ENCODE results near the gene ADGRL1. TPM values are rescaled to one million over a fixed set of nuclear protein-coding genes. Genes with fewer than 3 reads are reported as not detected.

The ADGRL1 gene
- total RNA-seq, 4 donors from 2014 or later = 18.5 to 56.3 (median 46.2) TPM

DNA sequence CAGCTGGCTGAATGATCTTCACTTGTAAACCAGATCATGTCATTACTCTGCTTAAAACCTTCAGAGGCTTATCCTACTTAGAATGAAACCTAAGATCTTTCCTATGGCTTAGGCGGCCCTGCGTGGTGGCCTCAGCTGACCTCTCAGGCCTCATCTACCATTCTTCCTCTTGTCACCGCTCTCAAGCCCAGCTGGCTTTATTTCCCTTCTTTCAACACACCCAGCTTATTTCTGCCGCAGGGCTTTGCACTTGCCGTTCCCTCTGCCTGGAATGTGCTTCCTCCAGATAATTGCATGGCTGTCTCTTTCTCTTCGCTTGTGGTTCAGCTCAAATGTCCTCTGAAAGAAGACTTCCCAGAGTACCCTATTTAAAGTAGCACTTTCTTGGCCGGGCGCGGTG lies 66.0 kb downstream of the ADGRL1 start:
- Histone ChIP-seq H3K27ac (no peak overlapping the region), H3K36me3 (no peaks in the 10 kb centered on the region), H3K4me3 (replicated peaks in 1 of 3) (no peak overlapping the region), H3K27me3 (no peaks in the 10 kb centered on the region), H3K9me3 (no peaks in the 10 kb centered on the region), H3K4me1 (peaks cover 27 to 28% of the 10 kb centered on the region in 2 donors)
- intact Hi-C loops (cut with DNase I) = no loop called here
- no peak for DNase-seq
- TF ChIP-seq POLR2A (IDR thresholded peaks at IDR 0.05) = no peak
- TF ChIP-seq, protein P1, sequence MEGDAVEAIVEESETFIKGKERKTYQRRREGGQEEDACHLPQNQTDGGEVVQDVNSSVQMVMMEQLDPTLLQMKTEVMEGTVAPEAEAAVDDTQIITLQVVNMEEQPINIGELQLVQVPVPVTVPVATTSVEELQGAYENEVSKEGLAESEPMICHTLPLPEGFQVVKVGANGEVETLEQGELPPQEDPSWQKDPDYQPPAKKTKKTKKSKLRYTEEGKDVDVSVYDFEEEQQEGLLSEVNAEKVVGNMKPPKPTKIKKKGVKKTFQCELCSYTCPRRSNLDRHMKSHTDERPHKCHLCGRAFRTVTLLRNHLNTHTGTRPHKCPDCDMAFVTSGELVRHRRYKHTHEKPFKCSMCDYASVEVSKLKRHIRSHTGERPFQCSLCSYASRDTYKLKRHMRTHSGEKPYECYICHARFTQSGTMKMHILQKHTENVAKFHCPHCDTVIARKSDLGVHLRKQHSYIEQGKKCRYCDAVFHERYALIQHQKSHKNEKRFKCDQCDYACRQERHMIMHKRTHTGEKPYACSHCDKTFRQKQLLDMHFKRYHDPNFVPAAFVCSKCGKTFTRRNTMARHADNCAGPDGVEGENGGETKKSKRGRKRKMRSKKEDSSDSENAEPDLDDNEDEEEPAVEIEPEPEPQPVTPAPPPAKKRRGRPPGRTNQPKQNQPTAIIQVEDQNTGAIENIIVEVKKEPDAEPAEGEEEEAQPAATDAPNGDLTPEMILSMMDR (IDR thresholded peaks at IDR 0.05) = no peak
- 79 to 91% methylated on average over 9 of the region's 9 CpGs for WGBS, 2 donors

DNA sequence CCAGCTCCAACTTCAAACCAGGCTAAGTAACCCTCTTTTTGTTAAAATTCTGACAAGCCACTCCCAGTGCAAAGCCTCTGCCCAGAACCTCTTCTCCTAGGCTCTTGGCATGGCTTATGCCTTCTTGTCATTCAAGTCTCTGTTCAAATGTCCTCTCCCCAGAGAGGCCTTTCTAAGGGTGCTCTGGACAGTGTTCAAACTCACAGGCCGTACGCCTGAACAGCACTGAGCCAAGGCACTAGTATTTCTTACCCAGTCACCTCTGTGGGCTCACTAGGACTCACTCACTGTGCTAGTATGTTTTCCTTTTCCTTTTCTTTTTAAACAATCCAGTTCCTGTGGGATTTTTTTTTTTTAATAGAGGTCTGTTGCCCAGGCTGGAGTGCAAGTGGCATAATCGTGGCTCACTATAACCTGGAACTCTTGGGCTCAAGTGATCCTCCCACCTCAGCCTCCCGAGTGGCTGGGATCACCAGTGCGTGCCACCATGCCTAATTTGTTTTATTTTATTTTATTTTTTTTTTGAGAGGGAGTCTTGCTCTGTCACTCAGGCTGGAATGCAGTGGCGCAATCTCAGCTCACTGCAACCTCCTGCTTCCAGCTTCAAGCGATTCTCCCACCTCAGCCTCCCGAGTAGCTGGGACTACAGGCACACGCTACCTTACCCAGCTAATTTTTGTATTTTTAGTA lies 67.2 kb downstream of the ADGRL1 start:
- H3K4me3 ChIP-seq (replicated peaks in 1 of 3) = no peak overlapping the region
- H3K4me1 ChIP-seq = peaks cover 27 to 28% of the 10 kb centered on the region in 2 donors
- WGBS, 2 donors = 40 to 54% methylated on average over 9 of the region's 9 CpGs
- no peaks in the 10 kb centered on the region for H3K36me3 ChIP-seq
- H3K27ac ChIP-seq = peak overlapping the region; percentile 97
- TF ChIP-seq POLR2A (IDR thresholded peaks at IDR 0.05) = peak in 1 of 2 donors; percentile 42
- TF ChIP-seq, protein P1 (IDR thresholded peaks at IDR 0.05) = no peak
- intact Hi-C loops (cut with DNase I) = no loop called here
- no peaks in the 10 kb centered on the region for H3K9me3 ChIP-seq
- H3K27me3 ChIP-seq = no peaks in the 10 kb centered on the region
- DNase-seq = peak; percentile 78 to 82

DNA sequence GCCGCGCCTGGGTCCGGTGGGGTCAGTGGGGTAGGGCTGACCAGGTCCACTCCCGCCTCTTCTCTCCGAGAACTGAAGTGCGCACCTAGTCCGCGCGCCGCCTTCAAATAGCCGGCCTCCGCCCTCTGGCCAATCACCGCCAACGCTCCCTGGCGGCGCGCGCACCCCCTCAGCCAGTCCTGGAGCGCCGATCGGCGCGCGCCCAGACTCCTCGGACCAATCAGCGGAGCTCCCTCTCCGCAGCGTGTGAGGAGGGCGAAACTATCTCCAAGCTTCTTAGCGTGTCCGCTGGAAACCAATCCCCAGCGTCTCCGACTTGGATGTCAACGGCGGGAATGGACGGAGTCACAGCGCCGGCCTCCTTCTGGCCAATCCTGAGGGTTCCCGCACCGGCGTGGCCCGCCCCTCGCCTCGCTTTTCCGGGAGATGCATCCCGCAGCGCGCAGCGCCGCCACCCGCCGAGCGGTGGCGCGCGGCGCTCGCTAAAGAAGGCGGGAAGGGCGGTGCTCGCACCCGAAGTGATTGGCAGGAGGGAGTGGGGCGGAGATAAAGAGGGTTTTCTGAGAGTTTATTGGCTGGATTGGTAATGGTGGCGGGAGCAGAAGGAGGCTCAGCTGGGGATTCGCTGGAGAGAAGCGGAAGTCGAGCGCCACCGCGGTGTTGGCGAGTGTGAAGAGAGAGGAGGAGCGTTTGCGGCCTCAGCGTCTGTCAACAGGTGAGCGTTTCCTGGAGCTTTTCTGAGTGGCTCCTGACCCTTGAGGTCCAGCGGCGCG lies 69.3 kb downstream of the ADGRL1 start, which contains the start of gene ASF1B:
TSS of gene ASF1B (minus strand) at position 81 of the 773 bp plus-strand sequence. CDS start 133 bp downstream, outside the sequence.
- peak within 1 kb of the TSS in 2 of 3 donors; percentile 48 to 69 for H3K4me3 ChIP-seq (replicated peaks in 1 of 3)
- H3K9me3 ChIP-seq = no peaks in the 10 kb centered on the region
- peaks cover 27 to 28% of the 10 kb centered on the region in 2 donors for H3K4me1 ChIP-seq
- peak; percentile 99 for DNase-seq
- TF ChIP-seq POLR2A (IDR thresholded peaks at IDR 0.05) = peak in 1 of 2 donors; percentile 87
- TF ChIP-seq, protein P1 (IDR thresholded peaks at IDR 0.05) = peak; percentile 64 to 98 (median 88)
- H3K36me3 ChIP-seq = no peaks in the 10 kb centered on the region
- 0 to 1% methylated on average over 37 to 42 of the region's 78 CpGs for WGBS, 2 donors
- intact Hi-C loops (cut with DNase I) = no loop called here
- no peaks in the 10 kb centered on the region for H3K27me3 ChIP-seq
- peak within 1 kb of the TSS; percentile 97 for H3K27ac ChIP-seq

DNA sequence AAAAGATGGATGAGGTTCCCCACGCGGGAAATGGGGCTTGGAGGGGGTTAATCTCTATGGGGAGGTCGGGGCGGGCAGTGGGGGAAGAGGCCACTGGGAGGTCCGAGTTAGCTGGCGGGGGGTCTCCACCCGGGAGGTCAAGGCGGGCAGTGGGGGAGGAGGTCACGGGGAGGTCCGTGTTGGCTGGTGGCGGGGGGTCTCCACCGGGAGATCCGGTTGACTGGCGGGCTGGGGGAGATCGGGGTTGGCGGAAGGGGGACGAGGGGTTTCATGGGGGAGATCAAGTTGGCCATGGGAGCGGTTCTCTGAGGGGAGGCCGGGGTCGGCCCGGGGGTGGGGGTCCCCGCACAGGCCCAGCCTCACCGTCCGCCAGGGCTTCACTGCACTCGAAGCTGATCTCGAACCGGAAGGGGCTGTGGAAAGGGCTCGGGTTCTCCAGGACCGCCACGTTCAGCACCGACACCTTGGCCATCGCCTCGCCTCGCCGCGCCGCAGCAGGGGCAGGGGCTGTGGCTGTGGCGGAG lies 69.9 kb downstream of the ADGRL1 start:
- H3K27ac ChIP-seq = no peak overlapping the region
- no peaks in the 10 kb centered on the region for H3K9me3 ChIP-seq
- H3K4me3 ChIP-seq (replicated peaks in 1 of 3) = peak overlapping the region in 1 of 3 donors; percentile 39
- intact Hi-C loops (cut with DNase I) = no loop called here
- peaks cover 27 to 28% of the 10 kb centered on the region in 2 donors for H3K4me1 ChIP-seq
- no peak for DNase-seq
- peak in 1 of 2 donors; percentile 24 for TF ChIP-seq POLR2A (IDR thresholded peaks at IDR 0.05)
- TF ChIP-seq, protein P1 (IDR thresholded peaks at IDR 0.05) = no peak
- 0 to 1% methylated on average over 24 to 27 of the region's 38 CpGs for WGBS, 2 donors
- H3K36me3 ChIP-seq = no peaks in the 10 kb centered on the region
- no peaks in the 10 kb centered on the region for H3K27me3 ChIP-seq

All from thyroid gland (tissue), 4 donors.